Measurements from ENCODE around the gene LPCAT1. TPM values are rescaled to one million over a fixed set of nuclear protein-coding genes. Genes with fewer than 3 reads are reported as not detected.

Gene LPCAT1
- total RNA-seq, 6 experiments from 2014 or later: 37.5 to 53.5 (median 44.1) TPM

DNA sequence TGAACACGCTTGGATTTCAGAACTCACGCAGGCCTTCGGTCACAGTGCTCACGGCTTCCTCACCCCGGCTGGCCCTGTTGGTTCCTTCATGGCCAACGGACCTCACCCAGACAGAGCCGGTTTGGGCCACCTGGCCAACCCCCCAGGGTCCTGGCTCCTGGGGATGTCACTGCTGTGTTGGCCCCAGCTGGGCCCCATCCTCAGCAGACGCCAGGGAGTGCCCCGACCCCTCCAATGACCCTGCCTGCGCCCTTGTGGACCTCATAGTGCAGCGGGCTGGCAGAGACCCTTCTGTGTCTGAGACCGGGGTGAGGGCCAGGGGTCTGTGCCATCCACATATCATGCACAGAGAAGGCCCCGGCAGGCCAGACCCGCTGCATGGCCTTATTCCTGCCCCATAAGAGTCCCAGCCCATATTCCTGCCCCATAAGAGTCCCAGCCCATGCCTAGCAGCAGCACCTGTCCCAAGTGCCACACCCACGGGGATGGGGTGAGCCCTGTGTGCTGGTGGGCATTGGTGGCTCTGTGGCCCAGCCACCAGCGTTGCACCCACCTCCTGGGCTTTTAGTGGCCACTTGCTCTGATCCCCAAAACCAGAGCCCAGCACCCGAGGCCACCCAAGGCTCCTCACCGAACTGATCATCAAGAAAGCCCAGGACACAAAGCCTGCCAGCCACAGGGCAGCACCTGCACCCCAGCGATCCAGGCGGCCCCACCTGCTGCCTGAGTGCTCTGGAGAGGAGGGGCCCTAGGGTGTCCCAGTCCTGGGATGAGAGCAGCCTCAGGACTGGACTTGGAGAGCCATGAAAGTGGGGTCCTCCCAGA is 1.3 kb upstream of the LPCAT1 start:
- 0 out of 2 replicates have a peak, but pooled peaks cover 5% of the 10 kb centered on the region for H3K36me3 Mint-ChIP-seq (ENCODE audit: low read depth)
- TF ChIP-seq CTCF (IDR thresholded peaks at IDR 0.05): no peak
- peaks cover 16% of the 10 kb centered on the region for H3K27me3 Mint-ChIP-seq (ENCODE audit: insufficient read depth)
- peaks cover 15% of the 10 kb centered on the region for H3K4me1 Mint-ChIP-seq (ENCODE audit: low read depth)
- peak overlapping the region; percentile 64; the same call in 1 of the 2 replicates for H3K27ac Mint-ChIP-seq
- H3K4me3 Mint-ChIP-seq: no peak overlapping the region
- DNase-seq: no peak
- H3K9me3 Mint-ChIP-seq: no peaks in the 10 kb centered on the region

DNA sequence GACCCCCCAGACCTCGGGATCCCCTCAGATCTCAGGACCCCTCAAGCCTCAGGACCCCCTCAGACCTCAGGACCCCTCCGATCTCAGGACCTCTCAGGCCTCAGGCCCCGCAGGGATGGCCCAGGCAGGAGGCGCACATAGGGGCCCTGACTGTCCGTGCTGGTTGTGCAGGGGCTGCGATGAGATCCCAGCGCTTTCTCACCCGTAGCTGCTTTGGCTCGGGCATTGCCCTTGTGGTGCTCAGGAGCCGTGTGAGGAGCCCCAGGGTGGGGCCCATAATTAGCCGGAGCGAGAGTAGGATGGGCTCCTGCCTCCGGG is 680 bp upstream of the LPCAT1 start:
- TF ChIP-seq CTCF (IDR thresholded peaks at IDR 0.05): no peak
- no peak for DNase-seq
- Mint-ChIP-seq H3K4me3 (peak overlapping the region; percentile 54), H3K27me3 (ENCODE audit: insufficient read depth) (peaks cover 15% of the 10 kb centered on the region), H3K27ac (peak overlapping the region; percentile 64; the same call in 1 of the 2 replicates), H3K4me1 (ENCODE audit: low read depth) (peaks cover 15% of the 10 kb centered on the region), H3K36me3 (ENCODE audit: low read depth) (peaks cover 6% of the 10 kb centered on the region; the same call in 1 of the 2 replicates), H3K9me3 (no peaks in the 10 kb centered on the region)

DNA sequence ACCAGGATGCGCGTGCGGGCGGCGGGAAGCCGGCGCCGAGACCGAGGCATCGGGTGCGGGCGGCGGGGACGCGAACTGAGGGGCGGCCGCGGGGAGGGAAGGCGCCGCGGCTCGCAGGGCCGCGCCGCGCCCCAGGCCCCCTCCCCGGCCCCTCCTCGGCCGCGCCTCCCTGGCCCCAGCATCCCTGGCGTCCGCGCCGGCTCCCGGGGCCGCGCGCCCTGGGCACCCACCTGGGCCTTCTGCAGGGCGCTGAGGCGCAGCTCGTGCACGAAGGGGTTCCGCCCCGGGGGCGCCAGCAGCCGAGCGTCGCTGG is 324 bp downstream of the LPCAT1 start:
- no peak for DNase-seq
- H3K36me3 Mint-ChIP-seq (ENCODE audit: low read depth): peaks cover 10% of the 10 kb centered on the region; the same call in 1 of the 2 replicates
- H3K27ac Mint-ChIP-seq: no peak overlapping the region
- peaks cover 13% of the 10 kb centered on the region for H3K27me3 Mint-ChIP-seq (ENCODE audit: insufficient read depth)
- peaks cover 15% of the 10 kb centered on the region for H3K4me1 Mint-ChIP-seq (ENCODE audit: low read depth)
- H3K9me3 Mint-ChIP-seq: no peaks in the 10 kb centered on the region
- peak overlapping the region; percentile 62 for H3K4me3 Mint-ChIP-seq
- no peak for TF ChIP-seq CTCF (IDR thresholded peaks at IDR 0.05)

- no peak for DNase-seq
- Mint-ChIP-seq H3K36me3 (ENCODE audit: low read depth) (peaks cover 9% of the 10 kb centered on the region; the same call in 1 of the 2 replicates), H3K27ac (peak overlapping the region; percentile 95), H3K27me3 (ENCODE audit: insufficient read depth) (peaks cover 9% of the 10 kb centered on the region), H3K4me3 (peak overlapping the region; percentile 91), H3K4me1 (ENCODE audit: low read depth) (peaks cover 17% of the 10 kb centered on the region), H3K9me3 (no peaks in the 10 kb centered on the region)
- TF ChIP-seq CTCF (IDR thresholded peaks at IDR 0.05): no peak
Observed at GRCh38 chr5:1522601-1523479, 920 bp downstream of the LPCAT1 start.

DNA sequence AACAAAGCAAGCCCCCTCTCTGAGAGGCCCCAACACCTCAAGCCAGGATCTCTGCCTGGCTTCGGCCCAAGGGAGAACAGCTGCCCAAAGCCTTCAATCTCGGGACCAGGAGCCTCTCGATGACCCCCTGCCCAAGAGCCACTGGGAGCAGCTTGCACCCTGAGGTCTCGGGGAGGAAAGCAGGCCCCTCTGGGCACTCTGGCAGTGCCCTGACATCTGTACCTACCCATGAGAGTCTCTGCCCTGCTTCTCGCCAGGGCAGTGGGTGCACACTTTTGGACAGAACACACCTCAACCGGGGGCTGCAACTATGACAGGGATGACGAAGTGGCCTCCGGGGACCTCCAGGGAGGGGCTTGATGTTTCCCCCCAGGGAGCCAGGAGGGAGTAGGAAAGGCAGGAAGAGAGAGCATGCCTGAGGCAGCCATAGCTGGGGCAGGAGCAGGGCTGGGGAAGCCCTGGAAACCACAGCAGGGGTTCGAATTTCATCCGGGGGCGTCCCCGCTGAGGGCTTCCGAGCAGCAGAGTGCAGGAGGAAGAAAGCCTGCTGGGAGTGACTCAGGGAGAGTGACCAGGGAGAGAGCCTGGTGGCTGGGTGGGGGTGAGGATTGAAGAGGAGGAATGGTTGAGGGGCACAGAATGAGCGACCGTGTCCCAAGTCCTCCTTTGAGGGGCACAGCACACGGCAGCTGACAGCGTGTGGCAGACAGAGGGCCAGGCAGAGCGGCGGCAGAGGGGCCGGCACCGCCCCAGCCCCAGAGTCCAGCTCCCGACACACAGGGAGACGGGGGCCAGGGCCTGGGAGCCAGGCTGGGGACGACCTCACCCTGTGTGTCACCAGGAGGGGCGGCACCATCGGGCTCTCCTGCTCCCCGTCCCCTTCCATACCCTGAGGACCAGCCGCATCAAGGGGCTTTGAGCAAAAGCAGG is 1.8 kb downstream of the LPCAT1 start:
- peak overlapping the region; percentile 95 for H3K27ac Mint-ChIP-seq
- H3K27me3 Mint-ChIP-seq (ENCODE audit: insufficient read depth): peaks cover 3% of the 10 kb centered on the region
- peaks cover 9% of the 10 kb centered on the region; the same call in 1 of the 2 replicates for H3K36me3 Mint-ChIP-seq (ENCODE audit: low read depth)
- no peaks in the 10 kb centered on the region for H3K9me3 Mint-ChIP-seq
- peaks cover 26% of the 10 kb centered on the region for H3K4me1 Mint-ChIP-seq (ENCODE audit: low read depth)
- peak overlapping the region; percentile 91 for H3K4me3 Mint-ChIP-seq
- DNase-seq: peak; percentile 61
- no peak for TF ChIP-seq CTCF (IDR thresholded peaks at IDR 0.05)
